OCI-M2 (cell line): ENCODE results near the gene CXCR5.
"Not testable (repeated sequence)": the region's sequence is repeated elsewhere in the genome, so short reads cannot be mapped to it uniquely, and the experiment has no call there.

ENCODE experiments used
- DNase-seq: peaks from one replicate; lab custom pipeline; 2025; ENCODE audit not compliant: unreplicated experiment; lab: John Stamatoyannopoulos, UW

The CXCR5 gene

GRCh38 chr11:118883368-118884071, at the start of gene CXCR5:
Gene CXCR5 (plus strand): TSS chr11:118883892. CDS start chr11:118883942, 50 bp downstream.
- no peak for DNase-seq

GRCh38 chr11:118834427-118835028, 49.2 kb upstream of the CXCR5 start:
- DNase-seq, result no peak

GRCh38 chr11:118837868-118838267, 45.8 kb upstream of the CXCR5 start:
- no peak for DNase-seq

GRCh38 chr11:118838905-118839553, 44.7 kb upstream of the CXCR5 start:
- DNase-seq, result no peak

GRCh38 chr11:118841469-118842242, 42.0 kb upstream of the CXCR5 start:
- no peak for DNase-seq

- no peak for DNase-seq
Measured at GRCh38 chr11:118842369-118842768, 41.3 kb upstream of the CXCR5 start.

- DNase-seq, result not testable (repeated sequence)
Measured at GRCh38 chr11:118842843-118843242, 40.8 kb upstream of the CXCR5 start.

GRCh38 chr11:118843565-118843964, 40.1 kb upstream of the CXCR5 start:
- DNase-seq, result no peak

GRCh38 chr11:118845369-118845768, 38.3 kb upstream of the CXCR5 start:
- no peak for DNase-seq

GRCh38 chr11:118846181-118846935, 37.3 kb upstream of the CXCR5 start:
- DNase-seq, result no peak

GRCh38 chr11:118849825-118850224, 33.9 kb upstream of the CXCR5 start:
- no peak for DNase-seq

- DNase-seq, result no peak
Measured at GRCh38 chr11:118851970-118852369, 31.7 kb upstream of the CXCR5 start.

- no peak for DNase-seq
Measured at GRCh38 chr11:118853678-118854077, 30.0 kb upstream of the CXCR5 start.

GRCh38 chr11:118856314-118856713, 27.4 kb upstream of the CXCR5 start:
- DNase-seq, result no peak

GRCh38 chr11:118857385-118857784, 26.3 kb upstream of the CXCR5 start:
- no peak for DNase-seq

- DNase-seq, result no peak
Measured at GRCh38 chr11:118859973-118860372, 23.7 kb upstream of the CXCR5 start.

GRCh38 chr11:118868659-118869058, 15.0 kb upstream of the CXCR5 start:
- DNase-seq, result no peak

- no peak for DNase-seq
Measured at GRCh38 chr11:118870396-118871343, 13.0 kb upstream of the CXCR5 start.

GRCh38 chr11:118872403-118872821, 11.3 kb upstream of the CXCR5 start:
- DNase-seq, result no peak

- DNase-seq, result no peak
Measured at GRCh38 chr11:118873804-118874203, 9.9 kb upstream of the CXCR5 start.
